Adrenal gland (tissue), 5 donors: ENCODE measurements around the gene BRSK2.

Experiments used
- POLR2A ChIP-seq, 2 donors: fragments of 450-650 bp; IDR thresholded peaks; one replicate each; pipeline ENCODE4 v1.6.1; 2017; ENCODE audit warnings: antibody characterized with exemption in 2 of 2, mild to moderate bottlenecking in 2 of 2, moderate library complexity in 1 of 2
- TF ChIP-seq, protein P1 (sequence below), 6 experiments: fragments of 450-650 bp in 4 of 6; fragments of 200-600 bp in 2 of 6; sonication (generic) in 1 of 6; IDR thresholded peaks; 1 replicate in 5 of 6; 2 replicates in 1 of 6; pipeline versions ENCODE4 v1.5.1 to v1.8.0; 2016 to 2021; ENCODE audit warnings: antibody characterized with exemption in 6 of 6, mild to moderate bottlenecking in 2 of 6, moderate library complexity in 1 of 6
- donor health status: DM: no; HTN: no; CAD: no.

DNA sequence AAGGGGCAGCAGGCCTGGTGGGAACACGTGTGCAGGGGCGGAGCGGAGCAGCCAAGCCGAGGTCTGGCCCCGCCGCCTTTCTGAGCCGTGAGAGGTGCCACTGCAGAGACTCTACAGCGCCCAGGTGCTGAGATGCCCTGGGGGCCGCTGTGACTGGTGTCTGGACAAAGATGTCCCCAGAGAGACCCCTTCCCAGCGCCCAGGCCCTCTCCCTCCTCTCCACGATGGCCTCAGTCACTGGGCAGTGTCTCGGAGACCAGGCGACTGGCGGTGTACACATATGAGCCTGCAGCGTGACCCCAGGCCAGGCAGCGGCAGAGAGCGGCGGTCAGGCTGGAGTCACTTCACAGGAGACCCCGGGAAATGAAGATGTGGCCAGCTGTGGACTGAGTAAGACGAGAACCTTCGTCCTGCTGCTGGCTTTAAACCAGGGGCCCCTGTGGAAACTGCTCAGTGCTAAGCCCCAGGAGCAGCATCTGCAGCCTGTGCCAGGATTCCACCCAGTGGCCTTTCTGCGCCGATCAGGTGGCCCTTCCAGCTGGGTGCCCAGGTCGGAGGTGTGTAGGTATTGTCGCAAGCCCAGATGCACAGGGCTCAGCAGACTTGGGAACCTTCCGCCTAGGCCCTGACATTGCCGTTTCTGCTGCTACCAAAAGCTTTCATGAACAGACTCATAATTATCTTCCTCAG, 62.2 kb downstream of the BRSK2 start:
- TF ChIP-seq, protein P1, sequence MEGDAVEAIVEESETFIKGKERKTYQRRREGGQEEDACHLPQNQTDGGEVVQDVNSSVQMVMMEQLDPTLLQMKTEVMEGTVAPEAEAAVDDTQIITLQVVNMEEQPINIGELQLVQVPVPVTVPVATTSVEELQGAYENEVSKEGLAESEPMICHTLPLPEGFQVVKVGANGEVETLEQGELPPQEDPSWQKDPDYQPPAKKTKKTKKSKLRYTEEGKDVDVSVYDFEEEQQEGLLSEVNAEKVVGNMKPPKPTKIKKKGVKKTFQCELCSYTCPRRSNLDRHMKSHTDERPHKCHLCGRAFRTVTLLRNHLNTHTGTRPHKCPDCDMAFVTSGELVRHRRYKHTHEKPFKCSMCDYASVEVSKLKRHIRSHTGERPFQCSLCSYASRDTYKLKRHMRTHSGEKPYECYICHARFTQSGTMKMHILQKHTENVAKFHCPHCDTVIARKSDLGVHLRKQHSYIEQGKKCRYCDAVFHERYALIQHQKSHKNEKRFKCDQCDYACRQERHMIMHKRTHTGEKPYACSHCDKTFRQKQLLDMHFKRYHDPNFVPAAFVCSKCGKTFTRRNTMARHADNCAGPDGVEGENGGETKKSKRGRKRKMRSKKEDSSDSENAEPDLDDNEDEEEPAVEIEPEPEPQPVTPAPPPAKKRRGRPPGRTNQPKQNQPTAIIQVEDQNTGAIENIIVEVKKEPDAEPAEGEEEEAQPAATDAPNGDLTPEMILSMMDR (IDR thresholded peaks at IDR 0.05), result no peak
- TF ChIP-seq POLR2A (IDR thresholded peaks at IDR 0.05), result no peak
